SKM-1 (cell line): ENCODE measurements around the gene ITGA11.
"Not testable (repeated sequence)": the region's sequence is repeated elsewhere in the genome, so short reads cannot be mapped to it uniquely, and the experiment has no call there.

Experiments
- DNase-seq: peaks from one replicate; lab custom pipeline; 2025; ENCODE audit not compliant: unreplicated experiment; lab: John Stamatoyannopoulos, UW

Gene ITGA11

DNA sequence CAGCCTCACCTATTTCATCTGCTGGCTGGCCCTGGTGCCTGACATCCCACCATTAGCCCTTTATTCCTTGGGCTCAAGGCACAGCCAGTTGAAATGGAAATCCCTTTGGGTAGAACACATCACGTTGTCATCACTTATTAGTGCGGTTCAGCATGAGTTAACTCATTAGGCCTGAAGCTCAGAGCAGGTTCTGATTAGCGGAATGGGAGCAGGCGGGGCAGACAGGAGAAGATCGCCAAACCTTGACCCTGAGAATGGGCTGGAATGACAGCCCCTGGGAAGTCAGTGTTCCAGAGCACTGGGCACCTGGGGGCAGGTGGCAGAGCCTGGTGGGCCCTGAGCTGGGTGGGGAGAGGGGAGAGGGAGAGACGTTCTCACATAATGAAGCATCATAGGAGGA is 5.8 kb downstream of the ITGA11 start:
- DNase-seq: no peak

GRCh38 chr15:68425428-68426060 is 6.4 kb downstream of the ITGA11 start:
- no peak for DNase-seq

DNA sequence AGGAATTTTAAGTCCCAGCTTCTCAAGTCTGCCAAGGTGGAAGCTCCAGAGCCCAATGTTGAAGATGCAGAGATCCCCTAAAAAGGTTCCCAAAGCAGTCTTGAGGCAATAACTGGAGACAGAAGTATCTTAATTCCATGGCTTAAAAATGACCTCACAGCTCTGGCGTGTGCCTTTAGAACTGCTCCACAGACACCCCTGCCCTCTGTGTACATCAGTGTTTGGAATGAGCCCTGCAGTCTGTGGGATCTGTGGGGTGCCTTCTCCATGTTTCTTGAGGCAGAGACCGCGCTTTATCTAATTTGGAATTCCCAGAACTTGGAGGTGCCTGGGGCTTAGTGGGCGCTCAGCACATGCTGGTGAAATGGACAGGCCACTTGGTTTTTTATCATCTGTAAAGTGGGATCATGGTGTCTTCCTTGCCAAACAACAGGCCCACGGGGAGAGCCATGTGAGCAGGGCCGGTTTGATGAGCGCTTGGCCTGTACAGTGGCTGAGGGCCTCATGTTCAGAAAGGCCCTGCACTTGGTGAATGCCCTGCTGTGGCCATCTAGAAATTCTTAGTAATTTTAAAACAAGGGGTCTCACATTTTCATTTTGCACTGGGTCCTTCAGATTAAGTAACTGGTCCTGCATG is 7.1 kb downstream of the ITGA11 start:
- DNase-seq: no peak

DNA sequence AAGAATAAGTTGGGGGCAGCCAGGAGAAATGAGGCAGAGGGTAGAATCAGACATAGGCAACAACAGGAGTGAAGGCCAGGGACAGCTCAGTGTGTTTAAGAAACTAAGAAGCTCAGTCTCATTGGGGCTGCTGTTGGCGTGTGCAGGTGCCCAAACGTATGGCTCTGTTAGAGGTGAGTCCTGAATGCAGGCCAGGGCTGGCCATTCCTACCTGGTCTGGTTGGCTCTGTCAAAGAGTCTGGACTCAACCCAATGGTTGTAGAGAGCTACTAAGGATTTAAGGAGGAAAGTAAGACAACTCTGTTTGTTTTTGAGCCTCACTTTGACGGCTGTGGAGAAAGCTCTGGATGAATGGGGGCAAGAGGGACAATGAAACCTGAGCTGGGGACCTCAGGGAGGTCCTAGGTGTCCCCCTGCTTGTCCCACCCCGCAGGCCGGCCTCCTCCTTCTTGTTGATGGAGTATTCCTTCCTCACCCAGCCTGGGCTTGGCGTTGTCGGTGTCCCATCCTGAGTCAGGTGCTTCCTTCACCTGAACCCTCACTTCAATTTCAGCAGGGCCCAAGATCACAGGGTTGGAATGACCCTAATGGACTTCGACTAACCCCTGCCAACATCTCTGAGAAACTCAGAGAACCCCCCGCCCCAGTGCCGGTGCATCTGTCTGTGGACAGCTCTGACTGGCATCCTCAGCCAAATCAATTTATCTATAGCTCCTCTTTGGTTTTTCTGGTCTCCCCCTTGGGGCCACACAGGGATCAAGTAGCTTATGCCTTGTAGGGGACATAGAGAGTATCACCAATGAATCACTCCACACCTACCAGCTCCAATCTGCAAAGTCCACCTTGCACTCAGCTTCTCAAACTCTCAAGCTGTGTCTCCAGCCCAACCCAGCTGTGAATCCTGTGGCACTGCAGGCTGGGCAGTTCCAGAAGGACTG is 8.3 kb downstream of the ITGA11 start:
- DNase-seq: no peak

DNA sequence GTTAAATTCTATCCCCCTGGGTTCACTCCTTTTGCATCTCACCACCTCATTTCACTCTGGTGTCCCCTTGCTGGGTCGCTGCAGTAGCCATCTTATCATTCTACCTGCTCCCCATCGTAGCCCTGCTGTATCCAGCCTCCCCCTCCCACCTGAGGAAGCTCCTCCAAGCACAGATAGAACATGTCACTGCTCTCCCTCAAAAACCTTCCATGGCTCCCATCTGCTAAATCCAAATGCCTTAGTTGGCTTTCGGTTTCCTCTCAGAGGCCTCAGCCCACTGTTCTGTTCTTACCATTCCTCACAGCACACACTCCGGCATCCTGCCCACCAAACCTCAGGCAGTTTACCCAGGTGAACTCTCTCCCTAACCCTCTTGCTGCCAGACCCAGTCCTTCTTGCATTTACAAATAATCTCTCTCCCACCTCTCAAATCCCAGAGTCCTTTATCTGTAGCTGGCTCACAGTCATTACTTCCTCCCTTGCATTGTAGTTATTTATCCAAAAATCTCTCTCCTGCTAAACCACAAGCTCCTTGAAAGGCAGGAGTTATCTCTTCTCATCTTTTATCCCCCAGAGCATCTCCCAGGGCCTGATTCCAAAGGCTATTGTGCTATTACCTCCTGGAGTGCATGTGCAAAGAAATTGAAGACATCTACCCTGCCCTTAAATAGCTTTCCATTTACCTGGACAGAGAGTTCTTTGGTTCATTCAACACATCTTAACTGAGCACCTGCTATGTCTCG is 9.4 kb downstream of the ITGA11 start:
- not testable (repeated sequence) for DNase-seq

DNA sequence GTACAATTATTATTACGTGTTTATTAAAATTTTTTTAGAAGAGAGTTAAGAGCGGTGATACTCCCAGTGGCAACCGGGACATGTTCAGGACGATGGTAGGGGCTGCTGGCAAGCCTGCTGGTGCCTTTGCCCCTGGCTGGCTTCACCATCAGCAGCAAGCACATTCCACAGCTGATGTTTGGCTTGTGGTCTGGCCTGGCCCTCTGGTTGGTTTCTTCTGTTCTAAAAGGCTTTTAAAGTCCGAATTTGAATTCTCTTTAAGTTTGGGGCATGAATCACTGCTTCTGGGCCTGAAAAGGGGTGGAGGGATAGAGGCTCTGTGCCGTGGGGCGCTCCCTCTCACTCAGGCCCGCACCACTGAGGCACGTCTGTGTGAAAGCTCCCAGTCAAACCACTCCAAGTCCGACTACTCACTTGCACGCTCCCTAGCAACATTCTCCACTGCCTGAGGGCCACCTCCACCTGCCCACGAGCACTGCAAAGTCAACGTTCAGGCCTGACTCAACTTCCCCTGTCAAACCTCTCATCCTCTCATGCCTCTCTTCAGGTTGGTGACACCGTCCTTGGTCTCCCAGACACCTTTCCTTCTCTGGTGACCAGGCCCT is 10.1 kb downstream of the ITGA11 start:
- no peak for DNase-seq

DNA sequence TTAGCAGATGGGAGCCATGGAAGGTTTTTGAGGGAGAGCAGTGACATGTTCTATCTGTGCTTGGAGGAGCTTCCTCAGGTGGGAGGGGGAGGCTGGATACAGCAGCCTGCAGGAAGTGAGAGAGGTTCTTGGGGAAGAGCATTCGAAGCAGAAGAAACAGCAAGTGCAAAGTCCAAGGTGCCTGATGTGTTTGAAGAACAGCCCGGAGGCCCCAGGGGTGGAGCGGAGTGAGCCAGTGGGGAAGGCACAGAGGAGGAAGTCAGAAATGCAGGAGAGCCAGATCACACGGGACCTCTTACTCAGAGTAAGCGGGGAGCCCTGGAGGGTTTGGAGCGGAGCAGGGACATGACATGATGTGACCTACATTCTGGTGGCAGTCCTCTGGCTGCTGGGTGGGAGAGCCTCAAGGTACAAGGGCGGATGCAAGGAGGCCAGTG is 10.8 kb downstream of the ITGA11 start:
- DNase-seq: peak; percentile 42

DNA sequence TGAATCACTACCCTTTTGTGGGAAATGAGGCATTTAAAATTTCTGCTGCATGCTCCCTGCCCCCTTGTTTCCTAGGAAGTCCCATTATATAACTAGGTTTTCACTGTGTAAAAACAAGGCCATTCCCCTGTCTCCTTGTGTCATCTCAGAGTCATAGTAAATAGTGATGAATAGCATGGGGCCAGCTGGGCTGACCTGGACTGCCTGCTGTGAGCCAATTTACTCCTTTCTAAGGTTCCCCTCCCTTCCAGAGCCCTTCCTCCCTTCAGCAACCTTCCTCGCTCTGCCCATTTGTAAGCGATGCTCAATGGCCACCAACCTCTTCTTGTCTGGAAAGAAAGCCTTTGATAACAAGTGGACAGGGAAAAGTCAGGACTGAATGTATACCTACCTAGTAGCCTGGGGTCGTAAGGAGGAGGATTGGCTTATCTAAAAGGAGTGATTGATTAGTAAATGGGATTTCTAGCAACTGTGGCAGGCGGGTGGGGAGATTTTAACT is 11.7 kb downstream of the ITGA11 start:
- no peak for DNase-seq

DNA sequence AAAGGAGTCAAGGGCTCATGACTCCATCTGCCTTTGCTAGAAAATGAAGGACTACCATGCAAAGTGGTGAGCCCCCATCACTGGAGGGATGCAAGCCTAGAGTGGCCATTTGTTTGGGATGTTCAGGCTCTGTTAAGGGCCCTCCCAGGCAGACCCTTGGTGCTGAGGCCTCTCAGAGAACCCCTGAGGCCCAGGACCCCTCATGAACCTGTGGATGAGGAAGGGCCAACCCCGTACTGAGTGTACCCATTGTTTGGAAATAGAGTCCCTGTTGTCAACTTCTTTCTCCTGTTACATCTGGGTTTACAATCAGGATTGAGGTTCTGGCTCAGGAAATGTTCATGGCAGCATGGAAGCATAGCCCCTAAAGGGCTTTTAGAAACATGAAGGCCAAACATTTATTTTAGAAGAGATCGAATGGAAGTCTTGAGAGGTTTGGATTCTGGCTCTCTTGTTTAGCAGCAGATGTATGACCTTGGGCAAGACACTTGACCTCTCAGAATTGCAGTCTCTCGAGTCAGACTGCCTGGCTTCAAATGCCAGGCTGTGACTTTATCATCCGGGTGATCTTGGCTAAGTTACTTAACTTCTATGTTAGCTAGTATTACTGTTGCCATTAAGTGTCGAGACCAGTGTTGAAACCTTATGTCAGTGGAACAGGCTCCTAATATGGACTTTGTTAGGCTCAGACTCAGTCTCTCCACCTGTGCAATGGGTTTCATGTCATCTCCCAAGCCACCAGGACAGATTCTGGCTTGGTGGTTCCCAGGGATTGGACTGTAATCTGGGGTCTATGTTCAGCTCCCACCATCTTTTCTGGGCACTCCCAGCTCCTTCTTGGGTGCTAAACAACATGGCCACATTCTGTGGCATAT is 12.4 kb downstream of the ITGA11 start:
- no peak for DNase-seq

GRCh38 chr15:68418611-68419161 is 13.3 kb downstream of the ITGA11 start:
- peak; percentile 12 for DNase-seq

DNA sequence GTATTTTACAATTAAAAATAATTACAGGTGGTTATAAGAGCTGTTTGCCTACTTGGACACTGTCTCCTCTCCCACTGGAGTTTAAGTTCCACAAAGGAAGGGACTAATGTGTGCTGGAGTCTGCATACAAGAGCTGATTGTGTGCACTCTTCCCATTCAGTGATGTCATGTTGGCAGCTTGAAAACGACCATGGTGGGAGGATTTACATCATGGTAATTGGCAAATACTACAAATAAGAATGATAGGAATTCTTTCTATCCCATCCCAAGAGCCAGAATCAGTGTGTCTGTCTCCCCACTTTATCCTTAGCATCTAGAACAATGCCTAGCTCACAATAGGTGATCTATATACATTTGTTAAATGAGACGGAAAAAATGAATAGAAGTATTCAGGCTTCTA is 14.1 kb downstream of the ITGA11 start:
- no peak for DNase-seq

GRCh38 chr15:68417051-68417450 is 14.9 kb downstream of the ITGA11 start:
- DNase-seq: no peak

DNA sequence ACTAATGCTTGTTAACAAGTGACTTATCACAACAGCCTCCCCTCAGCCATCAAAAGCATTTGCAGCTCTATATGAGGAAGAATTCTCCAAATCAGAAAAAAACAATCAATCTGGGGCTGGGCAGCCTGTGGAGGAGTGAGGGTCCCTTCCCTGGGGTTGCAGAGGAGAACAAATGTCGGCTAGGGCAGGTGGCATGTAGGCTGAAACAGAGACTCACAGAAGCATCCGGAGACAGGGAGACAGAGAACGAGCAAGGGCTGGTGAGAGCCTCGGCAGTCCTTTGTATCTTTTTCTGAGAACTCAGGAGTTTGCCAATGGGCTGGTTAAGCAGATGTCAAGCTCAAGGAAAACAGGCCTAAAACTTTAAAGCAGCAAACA is 15.8 kb downstream of the ITGA11 start:
- no peak for DNase-seq

GRCh38 chr15:68415501-68416157 is 16.3 kb downstream of the ITGA11 start:
- no peak for DNase-seq

DNA sequence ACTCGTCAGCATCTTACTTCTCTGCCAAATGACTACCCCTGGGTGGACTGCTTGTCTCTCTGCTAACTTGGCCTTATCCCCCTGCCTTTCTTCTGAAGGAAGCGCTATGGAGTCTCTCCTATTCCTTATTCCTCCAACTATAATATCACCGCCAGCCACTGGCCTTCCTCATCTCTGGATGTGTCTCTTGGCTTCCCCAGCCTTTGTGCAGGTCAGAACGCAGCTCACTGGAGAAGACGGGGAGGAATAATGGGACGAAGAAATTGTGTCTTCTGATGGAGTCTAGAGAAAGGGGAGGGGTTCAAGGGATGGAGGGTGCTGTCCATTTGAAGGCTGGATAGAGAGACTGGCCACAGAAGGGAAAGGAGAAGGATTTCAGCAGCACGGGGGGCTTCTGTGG is 16.9 kb downstream of the ITGA11 start:
- no peak for DNase-seq

- no peak for DNase-seq
Measured at GRCh38 chr15:68414591-68414990, 17.4 kb downstream of the ITGA11 start.

DNA sequence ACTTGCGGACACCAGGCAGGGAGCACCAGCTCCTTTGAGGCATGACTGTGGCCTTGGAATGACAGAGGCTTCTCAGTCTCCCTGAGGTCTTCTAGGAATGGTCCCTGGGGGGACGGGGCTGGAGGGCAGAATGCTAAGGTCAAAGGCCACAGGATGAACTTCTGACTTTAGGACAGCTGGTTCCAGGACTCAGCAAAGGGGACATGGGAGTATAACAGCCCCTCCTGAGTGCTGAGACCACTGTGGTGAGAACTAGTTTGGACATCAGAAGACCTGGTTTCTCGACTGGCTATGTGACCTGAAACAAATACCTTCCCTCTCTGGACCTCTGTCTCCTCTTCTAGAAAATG is 17.8 kb downstream of the ITGA11 start:
- no peak for DNase-seq

DNA sequence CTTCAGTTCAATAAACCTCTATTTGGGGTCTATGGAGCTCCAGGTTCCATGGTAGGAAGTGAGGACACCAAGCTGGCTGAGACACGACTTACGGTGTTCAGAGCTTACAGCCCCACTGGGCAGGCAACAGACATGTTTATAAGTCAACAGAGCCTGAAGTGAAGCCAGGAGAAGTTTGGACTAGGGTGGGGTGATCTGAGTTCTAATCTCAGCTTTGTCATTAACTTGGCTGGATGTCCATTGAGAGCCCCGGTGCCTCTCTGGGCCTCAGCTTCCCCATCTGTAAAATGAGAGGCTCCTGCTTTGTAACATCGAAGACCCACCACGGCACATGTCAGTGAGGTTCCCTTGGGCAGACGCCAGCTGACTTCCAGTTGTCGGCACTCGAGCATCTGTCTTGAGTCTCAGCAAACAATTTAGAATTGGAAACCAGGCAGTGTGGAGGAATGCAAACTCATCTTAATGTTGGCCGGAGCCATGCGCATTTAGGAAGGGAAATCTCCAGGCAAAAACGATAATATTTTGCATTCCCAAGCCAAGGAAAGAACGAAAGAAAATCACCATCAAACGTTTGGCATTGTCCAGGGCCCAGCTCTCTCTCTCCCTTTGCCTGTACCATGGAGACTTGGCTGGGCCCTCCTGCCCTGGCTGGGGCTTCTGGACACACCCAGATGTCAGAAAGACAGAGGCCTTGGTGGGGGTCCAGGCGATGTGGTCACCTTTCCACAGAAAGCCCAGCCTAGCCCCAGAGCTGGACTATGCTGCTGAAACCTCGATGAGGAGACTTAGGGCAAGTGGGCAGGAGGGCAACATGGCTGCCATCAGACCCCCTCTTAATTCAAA is 18.4 kb downstream of the ITGA11 start:
- no peak for DNase-seq
